SK-N-SH treated with all-trans-retinoic acid at 6 μM for 48 hours (cell line): ENCODE results near the gene TMEM94.
A peak's percentile ranks its signal among the peaks of the same experiment; 100 is the strongest.

Experiments
- ATAC-seq: fragments of 200-7000 bp; cut with Tn5 transposase; 3 replicates; pipeline ENCODE4 v1.9.1; 2020; ENCODE audit warnings: mild to moderate bottlenecking, moderate library complexity
- ARNTL ChIP-seq: fragments of 450-650 bp; formaldehyde crosslinking; IDR thresholded peaks from 2 replicates; pipeline ENCODE4 v1.5.0; 2020; ENCODE audit warnings: low read depth, mild to moderate bottlenecking, moderate library complexity, borderline replicate concordance
- BACH2 ChIP-seq: fragments of 250-450 bp; sonication (Bioruptor Pico); IDR thresholded peaks from 2 replicates; pipeline ENCODE4 v1.9.0; 2021; ENCODE audit warnings: mild to moderate bottlenecking, borderline replicate concordance
- CSDC2 ChIP-seq: fragments of 250-450 bp; sonication (Bioruptor Pico); IDR thresholded peaks from 2 replicates; pipeline ENCODE4 v1.5.0; 2020; ENCODE audit warnings: mild to moderate bottlenecking, moderate library complexity
- CSRNP3 ChIP-seq: fragments of 250-450 bp; sonication (Bioruptor Pico); IDR thresholded peaks from 2 replicates; pipeline ENCODE4 v1.5.1; 2021; ENCODE audit warnings: mild to moderate bottlenecking, moderate library complexity
- ESRRG ChIP-seq: fragments of 250-450 bp; sonication (Bioruptor Pico); IDR thresholded peaks from 2 replicates; pipeline ENCODE4 v1.6.1; 2021; ENCODE audit warnings: mild to moderate bottlenecking
- ISL1 ChIP-seq: fragments of 250-450 bp; sonication (Bioruptor Pico); IDR thresholded peaks from 2 replicates; pipeline ENCODE4 v2.1.2; 2022; ENCODE audit warnings: mild to moderate bottlenecking, moderate library complexity
- OSR1 ChIP-seq: fragments of 250-450 bp; sonication (Bioruptor Pico); IDR thresholded peaks from 2 replicates; pipeline ENCODE4 v1.8.0; 2022; ENCODE audit warnings: moderate library complexity, mild to moderate bottlenecking, inconsistent platforms
- PATZ1 ChIP-seq: fragments of 250-450 bp; sonication (Bioruptor Pico); IDR thresholded peaks from 2 replicates; pipeline ENCODE4 v1.8.0; 2020; ENCODE audit warnings: mild to moderate bottlenecking, moderate library complexity, borderline replicate concordance
- PPARA ChIP-seq: fragments of 250-450 bp; sonication (Bioruptor Pico); IDR thresholded peaks from 2 replicates; pipeline ENCODE4 v1.5.0; 2020; ENCODE audit warnings: mild to moderate bottlenecking, borderline replicate concordance
- RARB ChIP-seq: fragments of 250-450 bp; sonication (Bioruptor Pico); IDR thresholded peaks from 2 replicates; pipeline ENCODE4 v1.8.0; 2021; ENCODE audit warnings: mild to moderate bottlenecking, moderate library complexity
- SNAI2 ChIP-seq: fragments of 250-450 bp; sonication (Bioruptor Pico); IDR thresholded peaks from 2 replicates; pipeline ENCODE4 v1.5.0; 2020; ENCODE audit warnings: mild to moderate bottlenecking, moderate library complexity
- TCF4 ChIP-seq: fragments of 250-450 bp; sonication (Bioruptor Pico); IDR thresholded peaks from 2 replicates; pipeline ENCODE4 v1.8.0; 2021; ENCODE audit warnings: mild to moderate bottlenecking, moderate library complexity, borderline replicate concordance
- TOX ChIP-seq: fragments of 250-450 bp; sonication (Bioruptor Pico); IDR thresholded peaks from 2 replicates; pipeline ENCODE4 v1.8.0; 2021; ENCODE audit warnings: mild to moderate bottlenecking, moderate library complexity, borderline replicate concordance
- TSHZ2 ChIP-seq: fragments of 250-450 bp; sonication (Bioruptor Pico); IDR thresholded peaks from 2 replicates; pipeline ENCODE4 v1.5.0; 2020; ENCODE audit warnings: mild to moderate bottlenecking, moderate library complexity
- ZFP3 ChIP-seq: fragments of 250-450 bp; sonication (Bioruptor Pico); IDR thresholded peaks from 2 replicates; pipeline ENCODE4 v1.5.0; 2020; ENCODE audit warnings: mild to moderate bottlenecking, moderate library complexity
- ZFP30 ChIP-seq: fragments of 450-650 bp; formaldehyde crosslinking; IDR thresholded peaks from 2 replicates; pipeline ENCODE4 v1.5.0; 2022; ENCODE audit warnings: mild to moderate bottlenecking, moderate library complexity
- ZNF565 ChIP-seq: fragments of 450-650 bp; formaldehyde crosslinking; conservative IDR thresholded peaks from 2 replicates; pipeline ENCODE4 v1.5.0; 2020; ENCODE audit warnings: low read depth, mild to moderate bottlenecking, moderate library complexity
- ZNF70 ChIP-seq: fragments of 450-650 bp; formaldehyde crosslinking; IDR thresholded peaks from 2 replicates; pipeline ENCODE4 v1.5.0; 2020; ENCODE audit warnings: mild to moderate bottlenecking, moderate library complexity
- TF ChIP-seq, protein P1 (sequence below): fragments of 250-450 bp; sonication (Bioruptor Pico); IDR thresholded peaks from 2 replicates; pipeline ENCODE4 v1.8.0; 2021; ENCODE audit warnings: low read depth, mild to moderate bottlenecking, moderate library complexity, borderline replicate concordance
- TF ChIP-seq, protein P2 (sequence below): fragments of 250-450 bp; sonication (Bioruptor Pico); IDR thresholded peaks from 2 replicates; pipeline ENCODE4 v1.5.1; 2020; ENCODE audit warnings: low read depth, mild to moderate bottlenecking, moderate library complexity

Gene TMEM94

DNA sequence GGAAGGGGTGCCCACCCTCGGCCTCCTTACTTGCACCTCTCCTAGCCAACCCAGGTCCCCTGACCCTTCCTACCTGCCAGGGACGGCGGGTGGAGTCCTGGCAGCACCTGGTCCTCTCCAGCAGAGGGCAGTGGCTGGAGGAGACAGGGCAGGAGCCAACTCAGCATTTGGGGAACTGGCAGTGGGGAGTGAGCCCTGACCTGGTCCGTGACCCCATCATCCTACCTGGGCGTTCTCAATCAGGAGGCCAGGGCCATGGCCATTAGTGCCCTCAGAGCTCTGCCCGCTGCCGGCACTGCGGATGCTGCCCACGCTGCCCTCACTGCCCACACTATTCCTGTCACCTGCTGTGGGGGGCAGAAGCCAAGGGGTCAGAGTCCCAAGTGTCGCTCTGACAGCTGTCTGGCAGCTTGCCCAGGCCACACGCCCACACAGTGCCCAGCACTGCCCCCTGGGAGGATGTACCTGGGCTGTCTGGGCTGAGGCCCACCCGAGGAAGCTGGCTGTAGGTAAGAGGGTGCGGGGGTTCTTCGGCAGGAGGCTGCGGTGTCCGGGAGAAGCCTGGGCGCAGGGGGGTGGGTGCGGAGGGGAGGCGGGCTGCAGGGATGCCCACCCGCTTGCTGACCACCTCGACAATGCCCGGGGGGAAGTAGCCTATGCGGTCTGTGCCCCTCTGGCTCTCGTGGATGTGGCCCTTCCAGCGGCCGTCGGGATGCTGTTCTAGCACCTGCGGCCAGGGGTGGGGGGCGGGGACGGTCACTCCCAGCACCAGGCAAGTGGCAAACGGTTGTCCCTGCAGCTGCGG, 48.1 kb downstream of the TMEM94 start:
- ATAC-seq = peak; percentile 60
- TF ChIP-seq ZFP3 (CRISPR knock-in tag) (no peak), SNAI2 (CRISPR knock-in tag) (no peak), BACH2 (no peak), ZFP30 (CRISPR knock-in tag) (no peak), RARB (CRISPR knock-in tag) (no peak), PATZ1 (CRISPR knock-in tag) (no peak)
- TF ChIP-seq, all 23 proteins: peak for 0

DNA sequence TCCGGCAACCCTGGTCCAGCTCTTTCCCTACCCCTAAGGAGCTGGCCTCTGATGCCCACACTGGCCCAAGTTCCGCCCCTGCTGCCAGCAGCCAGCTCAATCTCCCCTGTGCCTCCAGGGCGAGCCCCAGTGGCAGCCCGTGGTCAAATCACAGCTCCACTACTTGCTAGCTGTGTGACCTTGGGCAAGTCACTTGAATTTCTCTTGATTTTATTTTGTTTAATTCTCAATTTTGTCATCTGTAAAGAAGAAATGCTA, 48.6 kb downstream of the TMEM94 start:
- no peak for ATAC-seq
- TF ChIP-seq ZNF565 (CRISPR knock-in tag) (no peak), ISL1 (no peak), CSRNP3 (CRISPR knock-in tag) (no peak), SNAI2 (CRISPR knock-in tag) (no peak), ZNF70 (CRISPR knock-in tag) (no peak), ARNTL (no peak), TSHZ2 (CRISPR knock-in tag) (no peak), CSDC2 (CRISPR knock-in tag) (no peak), PATZ1 (CRISPR knock-in tag) (no peak), ESRRG (CRISPR knock-in tag) (no peak), TCF4 (no peak), OSR1 (CRISPR knock-in tag) (no peak), TOX (CRISPR knock-in tag) (no peak), PPARA (CRISPR knock-in tag) (no peak)
- TF ChIP-seq, protein P1, sequence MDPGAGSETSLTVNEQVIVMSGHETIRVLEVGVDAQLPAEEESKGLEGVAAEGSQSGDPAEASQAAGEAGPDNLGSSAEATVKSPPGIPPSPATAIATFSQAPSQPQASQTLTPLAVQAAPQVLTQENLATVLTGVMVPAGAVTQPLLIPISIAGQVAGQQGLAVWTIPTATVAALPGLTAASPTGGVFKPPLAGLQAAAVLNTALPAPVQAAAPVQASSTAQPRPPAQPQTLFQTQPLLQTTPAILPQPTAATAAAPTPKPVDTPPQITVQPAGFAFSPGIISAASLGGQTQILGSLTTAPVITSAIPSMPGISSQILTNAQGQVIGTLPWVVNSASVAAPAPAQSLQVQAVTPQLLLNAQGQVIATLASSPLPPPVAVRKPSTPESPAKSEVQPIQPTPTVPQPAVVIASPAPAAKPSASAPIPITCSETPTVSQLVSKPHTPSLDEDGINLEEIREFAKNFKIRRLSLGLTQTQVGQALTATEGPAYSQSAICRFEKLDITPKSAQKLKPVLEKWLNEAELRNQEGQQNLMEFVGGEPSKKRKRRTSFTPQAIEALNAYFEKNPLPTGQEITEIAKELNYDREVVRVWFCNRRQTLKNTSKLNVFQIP (CRISPR knock-in tag) = no peak
- TF ChIP-seq, protein P2, sequence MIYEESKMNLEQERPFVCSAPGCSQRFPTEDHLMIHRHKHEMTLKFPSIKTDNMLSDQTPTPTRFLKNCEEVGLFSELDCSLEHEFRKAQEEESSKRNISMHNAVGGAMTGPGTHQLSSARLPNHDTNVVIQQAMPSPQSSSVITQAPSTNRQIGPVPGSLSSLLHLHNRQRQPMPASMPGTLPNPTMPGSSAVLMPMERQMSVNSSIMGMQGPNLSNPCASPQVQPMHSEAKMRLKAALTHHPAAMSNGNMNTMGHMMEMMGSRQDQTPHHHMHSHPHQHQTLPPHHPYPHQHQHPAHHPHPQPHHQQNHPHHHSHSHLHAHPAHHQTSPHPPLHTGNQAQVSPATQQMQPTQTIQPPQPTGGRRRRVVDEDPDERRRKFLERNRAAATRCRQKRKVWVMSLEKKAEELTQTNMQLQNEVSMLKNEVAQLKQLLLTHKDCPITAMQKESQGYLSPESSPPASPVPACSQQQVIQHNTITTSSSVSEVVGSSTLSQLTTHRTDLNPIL (CRISPR knock-in tag) = no peak
- TF ChIP-seq, all 23 proteins: peak for 0
